ENCODE measurements around the gene THRB. TPM values are rescaled to one million over a fixed set of nuclear protein-coding genes. Genes with fewer than 3 reads are reported as not detected.

THRB gene
- total RNA-seq, 2 donors from 2014 or later: 0.24 to 0.26 TPM

- no peaks in the 10 kb centered on the region for H3K9me3 Mint-ChIP-seq
- TF ChIP-seq, protein P1, sequence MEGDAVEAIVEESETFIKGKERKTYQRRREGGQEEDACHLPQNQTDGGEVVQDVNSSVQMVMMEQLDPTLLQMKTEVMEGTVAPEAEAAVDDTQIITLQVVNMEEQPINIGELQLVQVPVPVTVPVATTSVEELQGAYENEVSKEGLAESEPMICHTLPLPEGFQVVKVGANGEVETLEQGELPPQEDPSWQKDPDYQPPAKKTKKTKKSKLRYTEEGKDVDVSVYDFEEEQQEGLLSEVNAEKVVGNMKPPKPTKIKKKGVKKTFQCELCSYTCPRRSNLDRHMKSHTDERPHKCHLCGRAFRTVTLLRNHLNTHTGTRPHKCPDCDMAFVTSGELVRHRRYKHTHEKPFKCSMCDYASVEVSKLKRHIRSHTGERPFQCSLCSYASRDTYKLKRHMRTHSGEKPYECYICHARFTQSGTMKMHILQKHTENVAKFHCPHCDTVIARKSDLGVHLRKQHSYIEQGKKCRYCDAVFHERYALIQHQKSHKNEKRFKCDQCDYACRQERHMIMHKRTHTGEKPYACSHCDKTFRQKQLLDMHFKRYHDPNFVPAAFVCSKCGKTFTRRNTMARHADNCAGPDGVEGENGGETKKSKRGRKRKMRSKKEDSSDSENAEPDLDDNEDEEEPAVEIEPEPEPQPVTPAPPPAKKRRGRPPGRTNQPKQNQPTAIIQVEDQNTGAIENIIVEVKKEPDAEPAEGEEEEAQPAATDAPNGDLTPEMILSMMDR (conservative IDR thresholded peaks at IDR 0.05): no peak
- H3K4me3 ChIP-seq (ENCODE audit: low read length): no peak overlapping the region
- peaks cover 77% of the 10 kb centered on the region for H3K27me3 ChIP-seq (ENCODE audit: control insufficient read depth, insufficient read depth, low read length, poor library complexity, severe bottlenecking)
- H3K4me3 Mint-ChIP-seq: no peak overlapping the region
- no peaks in the 10 kb centered on the region for H3K36me3 Mint-ChIP-seq (ENCODE audit: low read depth)
- no peaks in the 10 kb centered on the region for H3K36me3 ChIP-seq (ENCODE audit: control insufficient read depth, insufficient read depth, low read length)
- DNase-seq: no peak
- H3K27ac Mint-ChIP-seq: no peak overlapping the region
- no peaks in the 10 kb centered on the region for H3K9me3 ChIP-seq (ENCODE audit: control insufficient read depth, low read length)
- H3K27me3 Mint-ChIP-seq (ENCODE audit: insufficient read depth): peaks cover 23% of the 10 kb centered on the region
- no peaks in the 10 kb centered on the region for H3K4me1 Mint-ChIP-seq
- no peak overlapping the region for H3K27ac ChIP-seq (ENCODE audit: low read depth, low read length)
- no peak overlapping the region for H3K9ac ChIP-seq (ENCODE audit: extremely low read depth, low read length, poor library complexity, severe bottlenecking)
- H3K4me1 ChIP-seq (ENCODE audit: control insufficient read depth, insufficient read depth, low read length): no peaks in the 10 kb centered on the region
These were observed 357.9 kb downstream of the THRB start for GRCh38 chr3:24136624-24137310.

- Histone ChIP-seq H3K9me3 (ENCODE audit: control insufficient read depth, low read length) (no peaks in the 10 kb centered on the region), H3K36me3 (ENCODE audit: control insufficient read depth, insufficient read depth, low read length) (no peaks in the 10 kb centered on the region), H3K27ac (ENCODE audit: low read depth, low read length) (no peak overlapping the region), H3K9ac (ENCODE audit: extremely low read depth, low read length, poor library complexity, severe bottlenecking) (no peak overlapping the region), H3K4me1 (ENCODE audit: control insufficient read depth, insufficient read depth, low read length) (no peaks in the 10 kb centered on the region), H3K27me3 (ENCODE audit: control insufficient read depth, insufficient read depth, low read length, poor library complexity, severe bottlenecking) (peaks cover 63% of the 10 kb centered on the region), H3K4me3 (ENCODE audit: low read length) (no peak overlapping the region)
- DNase-seq: no peak
- 94% methylated on average over 2 of the region's 2 CpGs; no CpG with 5 or more reads in 1 of the 2 experiments for WGBS, 2 experiments (ENCODE audit: insufficient coverage in 1 of 2, insufficient read length in 1 of 2)
- TF ChIP-seq, protein P1 (conservative IDR thresholded peaks at IDR 0.05): no peak
- Mint-ChIP-seq H3K4me3 (no peak overlapping the region), H3K36me3 (ENCODE audit: low read depth) (no peaks in the 10 kb centered on the region), H3K4me1 (no peaks in the 10 kb centered on the region), H3K9me3 (no peaks in the 10 kb centered on the region), H3K27ac (no peak overlapping the region), H3K27me3 (ENCODE audit: insufficient read depth) (peaks cover 16% of the 10 kb centered on the region)
These were observed 359.4 kb downstream of the THRB start for GRCh38 chr3:24135280-24135679.

DNA sequence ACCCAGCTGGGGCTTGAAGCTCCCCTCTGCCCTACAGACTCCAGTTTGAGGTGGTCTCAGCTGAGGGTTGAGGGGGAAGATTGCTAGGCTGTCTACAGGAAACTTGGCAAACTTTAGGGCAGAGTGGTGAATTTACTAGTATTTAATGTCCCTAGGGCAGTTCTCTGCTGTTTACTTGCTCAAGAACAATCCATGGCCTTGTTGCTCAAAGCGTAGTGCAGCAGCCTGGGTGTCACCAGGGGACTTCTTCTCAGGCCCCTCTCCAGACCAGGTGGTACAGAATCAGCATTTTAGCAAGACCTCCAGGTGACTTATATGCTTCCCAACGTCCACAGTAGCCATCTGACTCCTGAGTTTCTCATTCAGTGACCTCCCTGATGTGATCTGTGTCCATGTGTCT is 360.7 kb downstream of the THRB start:
- Mint-ChIP-seq H3K36me3 (ENCODE audit: low read depth) (no peaks in the 10 kb centered on the region), H3K4me3 (no peak overlapping the region), H3K27me3 (ENCODE audit: insufficient read depth) (peaks cover 15% of the 10 kb centered on the region), H3K27ac (no peak overlapping the region), H3K9me3 (no peaks in the 10 kb centered on the region), H3K4me1 (no peaks in the 10 kb centered on the region)
- Histone ChIP-seq H3K9ac (ENCODE audit: extremely low read depth, low read length, poor library complexity, severe bottlenecking) (no peak overlapping the region), H3K27ac (ENCODE audit: low read depth, low read length) (no peak overlapping the region), H3K27me3 (ENCODE audit: control insufficient read depth, insufficient read depth, low read length, poor library complexity, severe bottlenecking) (peaks cover 50% of the 10 kb centered on the region), H3K4me1 (ENCODE audit: control insufficient read depth, insufficient read depth, low read length) (no peaks in the 10 kb centered on the region), H3K4me3 (ENCODE audit: low read length) (no peak overlapping the region), H3K36me3 (ENCODE audit: control insufficient read depth, insufficient read depth, low read length) (no peaks in the 10 kb centered on the region), H3K9me3 (ENCODE audit: control insufficient read depth, low read length) (no peaks in the 10 kb centered on the region)
- DNase-seq: no peak
- TF ChIP-seq, protein P1 (conservative IDR thresholded peaks at IDR 0.05): no peak
- 76 to 91% methylated on average over 2 of the region's 2 CpGs for WGBS, 2 experiments (ENCODE audit: insufficient coverage in 1 of 2, insufficient read length in 1 of 2)
